ENCODE results near the gene SRP9.
A peak's percentile ranks its signal among the peaks of the same experiment; 100 is the strongest.
"Not testable (repeated sequence)": the region's sequence is repeated elsewhere in the genome, so short reads cannot be mapped to it uniquely, and the experiment has no call there.

SRP9 gene

GRCh38 chr1:225808136-225808535 is 30.5 kb downstream of the SRP9 start:
- H3K36me3 ChIP-seq (ENCODE audit: control insufficient read depth, insufficient read depth, low read length): peaks cover 4% of the 10 kb centered on the region
- no peak overlapping the region for H3K27ac ChIP-seq (ENCODE audit: low read depth, low read length, severe bottlenecking)
- H3K4me3 ChIP-seq (ENCODE audit: extremely low read depth, insufficient read depth, low read length, poor library complexity, severe bottlenecking): no peak overlapping the region
- H3K9me3 ChIP-seq (ENCODE audit: control insufficient read depth, low read length): no peaks in the 10 kb centered on the region
- peaks cover 5% of the 10 kb centered on the region for H3K4me1 ChIP-seq (ENCODE audit: control insufficient read depth, insufficient read depth, low read length, poor library complexity, severe bottlenecking)
- WGBS, 2 experiments (ENCODE audit: insufficient coverage in 2 of 2): 81% methylated on average over 3 to 4 of the region's 5 CpGs

- H3K4me1 ChIP-seq (ENCODE audit: control insufficient read depth, insufficient read depth, low read length, poor library complexity, severe bottlenecking): peaks cover 13% of the 10 kb centered on the region
- peak within 1 kb of the TSS; percentile 37 for H3K4me3 ChIP-seq (ENCODE audit: extremely low read depth, insufficient read depth, low read length, poor library complexity, severe bottlenecking)
- H3K36me3 ChIP-seq (ENCODE audit: control insufficient read depth, insufficient read depth, low read length): peaks cover 6% of the 10 kb centered on the region
- 1% methylated on average over 61 to 79 of the region's 80 CpGs for WGBS, 2 experiments (ENCODE audit: insufficient coverage in 2 of 2)
- H3K27ac ChIP-seq (ENCODE audit: low read depth, low read length, severe bottlenecking): peak within 1 kb of the TSS; percentile 36
- no peaks in the 10 kb centered on the region for H3K9me3 ChIP-seq (ENCODE audit: control insufficient read depth, low read length)
Measured at GRCh38 chr1:225809842-225810578, 32.4 kb downstream of the SRP9 start, which contains the start of gene EPHX1. EPHX1 (plus strand) TSS chr1:225810124; CDS start chr1:225828730, 18,606 bp downstream.

GRCh38 chr1:225810579-225811538 is 33.2 kb downstream of the SRP9 start:
- Histone ChIP-seq H3K4me3 (ENCODE audit: extremely low read depth, insufficient read depth, low read length, poor library complexity, severe bottlenecking) (peak overlapping the region; percentile 37), H3K4me1 (ENCODE audit: control insufficient read depth, insufficient read depth, low read length, poor library complexity, severe bottlenecking) (peaks cover 13% of the 10 kb centered on the region)
- H3K36me3 ChIP-seq (ENCODE audit: control insufficient read depth, insufficient read depth, low read length); H3K27ac ChIP-seq (ENCODE audit: low read depth, low read length, severe bottlenecking); H3K9me3 ChIP-seq (ENCODE audit: control insufficient read depth, low read length): not testable (repeated sequence)
- 5 to 10% methylated on average over 17 to 20 of the region's 29 CpGs for WGBS, 2 experiments (ENCODE audit: insufficient coverage in 2 of 2)

- Histone ChIP-seq H3K9me3 (ENCODE audit: control insufficient read depth, low read length) (no peaks in the 10 kb centered on the region), H3K36me3 (ENCODE audit: control insufficient read depth, insufficient read depth, low read length) (peaks cover 6% of the 10 kb centered on the region)
Measured at GRCh38 chr1:225811622-225812487, 34.2 kb downstream of the SRP9 start.

GRCh38 chr1:225812488-225813213 is 35.0 kb downstream of the SRP9 start:
- 93 to 94% methylated on average over 7 of the region's 8 CpGs for WGBS, 2 experiments (ENCODE audit: insufficient coverage in 2 of 2)
- H3K4me1 ChIP-seq (ENCODE audit: control insufficient read depth, insufficient read depth, low read length, poor library complexity, severe bottlenecking): peaks cover 22% of the 10 kb centered on the region
- no peaks in the 10 kb centered on the region for H3K9me3 ChIP-seq (ENCODE audit: control insufficient read depth, low read length)
- H3K4me3 ChIP-seq (ENCODE audit: extremely low read depth, insufficient read depth, low read length, poor library complexity, severe bottlenecking): no peak overlapping the region
- no peak overlapping the region for H3K27ac ChIP-seq (ENCODE audit: low read depth, low read length, severe bottlenecking)
- H3K36me3 ChIP-seq (ENCODE audit: control insufficient read depth, insufficient read depth, low read length): peaks cover 6% of the 10 kb centered on the region

More at GRCh38 chr1:225811622-225812487, 34.2 kb downstream of the SRP9 start:
- Histone ChIP-seq H3K4me3 (ENCODE audit: extremely low read depth, insufficient read depth, low read length, poor library complexity, severe bottlenecking) (no peak overlapping the region), H3K4me1 (ENCODE audit: control insufficient read depth, insufficient read depth, low read length, poor library complexity, severe bottlenecking) (peaks cover 14% of the 10 kb centered on the region), H3K27ac (ENCODE audit: low read depth, low read length, severe bottlenecking) (no peak overlapping the region)
- WGBS, 2 experiments (ENCODE audit: insufficient coverage in 2 of 2): 85 to 98% methylated on average over 4 to 5 of the region's 10 CpGs

GRCh38 chr1:225813214-225813964 is 35.8 kb downstream of the SRP9 start:
- peaks cover 6% of the 10 kb centered on the region for H3K36me3 ChIP-seq (ENCODE audit: control insufficient read depth, insufficient read depth, low read length)
- peaks cover 27% of the 10 kb centered on the region for H3K4me1 ChIP-seq (ENCODE audit: control insufficient read depth, insufficient read depth, low read length, poor library complexity, severe bottlenecking)
- 93 to 94% methylated on average over 5 to 7 of the region's 10 CpGs for WGBS, 2 experiments (ENCODE audit: insufficient coverage in 2 of 2)
- no peaks in the 10 kb centered on the region for H3K9me3 ChIP-seq (ENCODE audit: control insufficient read depth, low read length)
- no peak overlapping the region for H3K27ac ChIP-seq (ENCODE audit: low read depth, low read length, severe bottlenecking)
- H3K4me3 ChIP-seq (ENCODE audit: extremely low read depth, insufficient read depth, low read length, poor library complexity, severe bottlenecking): no peak overlapping the region

- 74 to 87% methylated on average over 5 to 7 of the region's 7 CpGs for WGBS, 2 experiments (ENCODE audit: insufficient coverage in 2 of 2)
- no peak overlapping the region for H3K4me3 ChIP-seq (ENCODE audit: extremely low read depth, insufficient read depth, low read length, poor library complexity, severe bottlenecking)
- no peak overlapping the region for H3K27ac ChIP-seq (ENCODE audit: low read depth, low read length, severe bottlenecking)
Measured at GRCh38 chr1:225814381-225814780, 36.8 kb downstream of the SRP9 start.

GRCh38 chr1:225815090-225815489 is 37.5 kb downstream of the SRP9 start:
- WGBS, 2 experiments (ENCODE audit: insufficient coverage in 2 of 2): 86 to 92% methylated on average over 1 to 4 of the region's 7 CpGs
- peaks cover 27% of the 10 kb centered on the region for H3K4me1 ChIP-seq (ENCODE audit: control insufficient read depth, insufficient read depth, low read length, poor library complexity, severe bottlenecking)

More at GRCh38 chr1:225814381-225814780, 36.8 kb downstream of the SRP9 start:
- Histone ChIP-seq H3K9me3 (ENCODE audit: control insufficient read depth, low read length) (no peaks in the 10 kb centered on the region), H3K4me1 (ENCODE audit: control insufficient read depth, insufficient read depth, low read length, poor library complexity, severe bottlenecking) (peaks cover 27% of the 10 kb centered on the region), H3K36me3 (ENCODE audit: control insufficient read depth, insufficient read depth, low read length) (peaks cover 6% of the 10 kb centered on the region)

GRCh38 chr1:225815526-225816178 is 38.0 kb downstream of the SRP9 start:
- Histone ChIP-seq H3K4me3 (ENCODE audit: extremely low read depth, insufficient read depth, low read length, poor library complexity, severe bottlenecking) (no peak overlapping the region), H3K27ac (ENCODE audit: low read depth, low read length, severe bottlenecking) (no peak overlapping the region), H3K36me3 (ENCODE audit: control insufficient read depth, insufficient read depth, low read length) (peaks cover 6% of the 10 kb centered on the region), H3K4me1 (ENCODE audit: control insufficient read depth, insufficient read depth, low read length, poor library complexity, severe bottlenecking) (peaks cover 27% of the 10 kb centered on the region), H3K9me3 (ENCODE audit: control insufficient read depth, low read length) (no peaks in the 10 kb centered on the region)
- 89 to 90% methylated on average over 15 to 17 of the region's 17 CpGs for WGBS, 2 experiments (ENCODE audit: insufficient coverage in 2 of 2)

More at GRCh38 chr1:225815090-225815489, 37.5 kb downstream of the SRP9 start:
- H3K27ac ChIP-seq (ENCODE audit: low read depth, low read length, severe bottlenecking); H3K9me3 ChIP-seq (ENCODE audit: control insufficient read depth, low read length); H3K36me3 ChIP-seq (ENCODE audit: control insufficient read depth, insufficient read depth, low read length); H3K4me3 ChIP-seq (ENCODE audit: extremely low read depth, insufficient read depth, low read length, poor library complexity, severe bottlenecking): not testable (repeated sequence)

Data from mesodermal cell (in vitro differentiated cells).